Measurements from ENCODE around the gene CDC26. TPM values are rescaled to one million over a fixed set of nuclear protein-coding genes. Genes with fewer than 3 reads are reported as not detected.
A peak's percentile ranks its signal among the peaks of the same experiment; 100 is the strongest.

CDC26 gene
- total and polyA plus RNA-seq, 2 experiments from 2014 or later, result 21.6 to 67.2 TPM

- in situ Hi-C loops (cut with MboI), result no loop called here
- H3K9me2 ChIP-seq (ENCODE audit: insufficient read depth), result no peaks in the 10 kb centered on the region
- no peaks in the 10 kb centered on the region for H4K20me1 ChIP-seq (ENCODE audit: insufficient read depth)
- no peaks in the 10 kb centered on the region for H3K36me3 ChIP-seq (ENCODE audit: low read depth)
- H3K4me2 ChIP-seq (ENCODE audit: unreplicated experiment), result no peak overlapping the region
- no peaks in the 10 kb centered on the region for H3K4me1 ChIP-seq (ENCODE audit: insufficient read depth)
- WGBS, 2 experiments (ENCODE audit: low coverage in 1 of 2, low lambda C conversion rate in 2 of 2, missing lambda C conversion rate in 2 of 2), result 38 to 49% methylated on average over 2 of the region's 2 CpGs
- no peaks in the 10 kb centered on the region for H3F3A ChIP-seq (ENCODE audit: insufficient read depth)
- H3K9ac ChIP-seq, result no peak overlapping the region
- TF ChIP-seq EZH2phosphoT487 (IDR thresholded peaks at IDR 0.05; ENCODE audit: insufficient read depth, low read depth) (no peak), EZH2 (IDR thresholded peaks at IDR 0.05; ENCODE audit: insufficient read depth, poor library complexity, severe bottlenecking) (no peak)
- no peaks in the 10 kb centered on the region for H3K79me2 ChIP-seq (ENCODE audit: insufficient read depth)
- no peak overlapping the region for H2AFZ ChIP-seq
- DNase-seq, result peak; percentile 40
- H3K4me3 ChIP-seq, result no peak overlapping the region
- no peaks in the 10 kb centered on the region for H3K27me3 ChIP-seq (replicated peaks; ENCODE audit: insufficient read depth)
- H3K27ac ChIP-seq, result no peak overlapping the region
- H3K9me3 ChIP-seq (ENCODE audit: low read depth), result no peaks in the 10 kb centered on the region
Observed at GRCh38 chr9:113317777-113318176, 42.4 kb upstream of the CDC26 start.

- Histone ChIP-seq H3K9ac (no peak overlapping the region), H2AFZ (no peak overlapping the region), H3K4me1 (ENCODE audit: insufficient read depth) (no peaks in the 10 kb centered on the region), H3K79me2 (ENCODE audit: insufficient read depth) (no peaks in the 10 kb centered on the region), H3K9me2 (ENCODE audit: insufficient read depth) (no peaks in the 10 kb centered on the region), H3K27me3 (replicated peaks; ENCODE audit: insufficient read depth) (no peaks in the 10 kb centered on the region), H3F3A (ENCODE audit: insufficient read depth) (0 out of 2 replicates have a peak, but pooled peaks cover under 1% of the 10 kb centered on the region), H3K4me2 (ENCODE audit: unreplicated experiment) (no peak overlapping the region), H3K27ac (no peak overlapping the region), H3K36me3 (ENCODE audit: low read depth) (no peaks in the 10 kb centered on the region), H4K20me1 (ENCODE audit: insufficient read depth) (no peaks in the 10 kb centered on the region), H3K9me3 (ENCODE audit: low read depth) (no peaks in the 10 kb centered on the region), H3K4me3 (no peak overlapping the region)
- TF ChIP-seq EZH2phosphoT487 (IDR thresholded peaks at IDR 0.05; ENCODE audit: insufficient read depth, low read depth), result no peak
- no peak for TF ChIP-seq EZH2 (IDR thresholded peaks at IDR 0.05; ENCODE audit: insufficient read depth, poor library complexity, severe bottlenecking)
- in situ Hi-C loops (cut with MboI), result no loop called here
- WGBS, 2 experiments (ENCODE audit: low coverage in 1 of 2, low lambda C conversion rate in 2 of 2, missing lambda C conversion rate in 2 of 2), result 91 to 99% methylated on average over 4 of the region's 4 CpGs
- no peak for DNase-seq
Observed at GRCh38 chr9:113316030-113316429, 40.7 kb upstream of the CDC26 start.

- in situ Hi-C loops (cut with MboI), result no loop called here
- no peaks in the 10 kb centered on the region for H3K9me2 ChIP-seq (ENCODE audit: insufficient read depth)
- H3K4me3 ChIP-seq, result no peak overlapping the region
- H2AFZ ChIP-seq, result no peak overlapping the region
- H3K9me3 ChIP-seq (ENCODE audit: low read depth), result no peaks in the 10 kb centered on the region
- no peak for DNase-seq
- H3K4me2 ChIP-seq (ENCODE audit: unreplicated experiment), result no peak overlapping the region
- H4K20me1 ChIP-seq (ENCODE audit: insufficient read depth), result no peaks in the 10 kb centered on the region
- no peak overlapping the region for H3K27ac ChIP-seq
- no peaks in the 10 kb centered on the region for H3K36me3 ChIP-seq (ENCODE audit: low read depth)
- H3K79me2 ChIP-seq (ENCODE audit: insufficient read depth), result no peaks in the 10 kb centered on the region
- H3K9ac ChIP-seq, result no peak overlapping the region
- H3K4me1 ChIP-seq (ENCODE audit: insufficient read depth), result no peaks in the 10 kb centered on the region
- H3K27me3 ChIP-seq (replicated peaks; ENCODE audit: insufficient read depth), result no peaks in the 10 kb centered on the region
- TF ChIP-seq EZH2 (IDR thresholded peaks at IDR 0.05; ENCODE audit: insufficient read depth, poor library complexity, severe bottlenecking) (no peak), EZH2phosphoT487 (IDR thresholded peaks at IDR 0.05; ENCODE audit: insufficient read depth, low read depth) (no peak)
- H3F3A ChIP-seq (ENCODE audit: insufficient read depth), result 0 out of 2 replicates have a peak, but pooled peaks cover 5% of the 10 kb centered on the region
Observed at GRCh38 chr9:113315231-113315630, 39.9 kb upstream of the CDC26 start.

GRCh38 chr9:113313261-113313660, 37.9 kb upstream of the CDC26 start:
- Histone ChIP-seq H3K9me2 (ENCODE audit: insufficient read depth) (no peaks in the 10 kb centered on the region), H3K27ac (no peak overlapping the region)
- in situ Hi-C loops (cut with MboI), result no loop called here

DNA sequence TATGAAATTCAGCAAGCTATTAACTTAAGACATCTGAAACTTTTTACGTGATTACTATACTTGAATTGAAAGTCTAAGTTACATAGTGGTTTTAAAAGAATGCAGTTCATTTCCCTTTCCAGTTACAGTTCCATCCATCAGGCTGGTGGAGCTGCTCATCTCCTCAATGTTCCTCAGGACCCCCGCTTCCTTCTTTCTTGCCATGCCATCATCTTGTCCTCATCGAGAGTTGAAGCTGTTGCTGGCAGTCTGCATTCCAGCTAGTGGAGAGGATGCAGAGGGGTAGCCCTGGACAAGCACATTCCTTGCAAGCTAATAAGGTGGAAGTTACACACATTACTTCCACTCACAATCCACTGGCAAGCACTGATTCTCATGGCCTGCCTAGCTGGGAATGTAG, 36.6 kb upstream of the CDC26 start:
- H3K79me2 ChIP-seq (ENCODE audit: insufficient read depth), result no peaks in the 10 kb centered on the region
- no peaks in the 10 kb centered on the region for H3K36me3 ChIP-seq (ENCODE audit: low read depth)
- no peaks in the 10 kb centered on the region for H4K20me1 ChIP-seq (ENCODE audit: insufficient read depth)
- WGBS, 2 experiments (ENCODE audit: low coverage in 1 of 2, low lambda C conversion rate in 2 of 2, missing lambda C conversion rate in 2 of 2), result 78 to 80% methylated on average over 3 of the region's 3 CpGs
- H3K9me2 ChIP-seq (ENCODE audit: insufficient read depth), result no peaks in the 10 kb centered on the region
- no peak overlapping the region for H3K4me3 ChIP-seq
- DNase-seq, result no peak
- no peak overlapping the region for H2AFZ ChIP-seq
- H3K27me3 ChIP-seq (replicated peaks; ENCODE audit: insufficient read depth), result no peaks in the 10 kb centered on the region
- no peaks in the 10 kb centered on the region for H3K9me3 ChIP-seq (ENCODE audit: low read depth)
- no peak for TF ChIP-seq EZH2 (IDR thresholded peaks at IDR 0.05; ENCODE audit: insufficient read depth, poor library complexity, severe bottlenecking)
- TF ChIP-seq EZH2phosphoT487 (IDR thresholded peaks at IDR 0.05; ENCODE audit: insufficient read depth, low read depth), result no peak
- no peak overlapping the region for H3K9ac ChIP-seq
- no peak overlapping the region for H3K27ac ChIP-seq
- no peak overlapping the region for H3K4me2 ChIP-seq (ENCODE audit: unreplicated experiment)
- in situ Hi-C loops (cut with MboI), result no loop called here
- 0 out of 2 replicates have a peak, but pooled peaks cover 5% of the 10 kb centered on the region for H3F3A ChIP-seq (ENCODE audit: insufficient read depth)
- H3K4me1 ChIP-seq (ENCODE audit: insufficient read depth), result no peaks in the 10 kb centered on the region

More at GRCh38 chr9:113313261-113313660, 37.9 kb upstream of the CDC26 start:
- Histone ChIP-seq H3F3A (ENCODE audit: insufficient read depth) (0 out of 2 replicates have a peak, but pooled peaks cover 5% of the 10 kb centered on the region), H3K4me3 (no peak overlapping the region), H3K27me3 (replicated peaks; ENCODE audit: insufficient read depth) (no peaks in the 10 kb centered on the region), H3K36me3 (ENCODE audit: low read depth) (no peaks in the 10 kb centered on the region), H3K9ac (no peak overlapping the region), H3K9me3 (ENCODE audit: low read depth) (no peaks in the 10 kb centered on the region), H4K20me1 (ENCODE audit: insufficient read depth) (no peaks in the 10 kb centered on the region), H3K4me1 (ENCODE audit: insufficient read depth) (no peaks in the 10 kb centered on the region), H3K79me2 (ENCODE audit: insufficient read depth) (no peaks in the 10 kb centered on the region), H2AFZ (no peak overlapping the region), H3K4me2 (ENCODE audit: unreplicated experiment) (no peak overlapping the region)
- DNase-seq, result no peak
- TF ChIP-seq EZH2phosphoT487 (IDR thresholded peaks at IDR 0.05; ENCODE audit: insufficient read depth, low read depth), result no peak
- no peak for TF ChIP-seq EZH2 (IDR thresholded peaks at IDR 0.05; ENCODE audit: insufficient read depth, poor library complexity, severe bottlenecking)
- WGBS, 2 experiments (ENCODE audit: low coverage in 1 of 2, low lambda C conversion rate in 2 of 2, missing lambda C conversion rate in 2 of 2), result 56 to 59% methylated on average over 5 of the region's 5 CpGs
